Liver (tissue), 3 donors: ENCODE measurements around the gene TXNRD2.

Source experiments
- ATF3 ChIP-seq: IDR thresholded peaks from 2 replicates; pipeline ENCODE4 v1.6.1; 2016; ENCODE audit warnings: antibody characterized with exemption
- FOXA2 ChIP-seq: IDR thresholded peaks from 2 replicates; pipeline ENCODE4 v1.6.1; 2016; ENCODE audit warnings: antibody characterized with exemption
- GABPA ChIP-seq, 2 donors: IDR thresholded peaks in 1 of 2; conservative IDR thresholded peaks in 1 of 2; 2 replicates each; pipeline ENCODE4 v1.6.1; 2016; ENCODE audit warnings: antibody characterized with exemption in 2 of 2, mild to moderate bottlenecking in 1 of 2, moderate library complexity in 1 of 2
- HNF4A ChIP-seq, 2 donors: conservative IDR thresholded peaks; 2 replicates each; pipeline ENCODE4 v1.6.1; 2016; ENCODE audit warnings: antibody characterized with exemption in 2 of 2, mild to moderate bottlenecking in 2 of 2
- HNF4G ChIP-seq: IDR thresholded peaks from 2 replicates; pipeline ENCODE4 v1.6.1; 2016; ENCODE audit warnings: antibody characterized with exemption
- JUND ChIP-seq, 2 donors: IDR thresholded peaks; 2 replicates each; pipeline ENCODE4 v1.6.1; 2016; ENCODE audit warnings: antibody characterized with exemption in 2 of 2
- RAD21 ChIP-seq, 2 donors: IDR thresholded peaks; 2 replicates each; pipeline ENCODE4 v1.6.1; 2016; ENCODE audit warnings: antibody characterized with exemption in 2 of 2, mild to moderate bottlenecking in 2 of 2
- RXRA ChIP-seq, 2 donors: IDR thresholded peaks; 2 replicates each; pipeline ENCODE4 v1.6.1; 2017 to 2018; ENCODE audit warnings: antibody characterized with exemption in 2 of 2, mild to moderate bottlenecking in 1 of 2
- SP1 ChIP-seq: IDR thresholded peaks from 2 replicates; pipeline ENCODE4 v1.6.1; 2018; ENCODE audit warnings: antibody characterized with exemption, mild to moderate bottlenecking
- TAF1 ChIP-seq: conservative IDR thresholded peaks from 2 replicates; pipeline ENCODE4 v1.6.1; 2016; ENCODE audit warnings: antibody characterized with exemption, mild to moderate bottlenecking
- YY1 ChIP-seq: IDR thresholded peaks from 2 replicates; pipeline ENCODE4 v1.6.1; 2016; ENCODE audit warnings: antibody characterized with exemption, mild to moderate bottlenecking
- TF ChIP-seq, protein P1 (sequence below): fragments of 150-350 bp; IDR thresholded peaks from 2 replicates; pipeline ENCODE4 v1.5.1; 2017; ENCODE audit warnings: improper control_type of control experiment, low read depth, low read length; ENCODE audit not compliant: missing input control
- TF ChIP-seq, protein P2 (sequence below): IDR thresholded peaks from 2 replicates; pipeline ENCODE4 v1.6.1; 2016; ENCODE audit warnings: antibody characterized with exemption
- TF ChIP-seq, protein P3 (sequence below): IDR thresholded peaks from 2 replicates; pipeline ENCODE4 v1.6.1; 2016; ENCODE audit warnings: antibody characterized with exemption, mild to moderate bottlenecking
- donor health status: healthy.
- donor health status: healthy.

GRCh38 chr22:19885841-19886592 lies 55.6 kb downstream of the TXNRD2 start:
- TF ChIP-seq, protein P1, sequence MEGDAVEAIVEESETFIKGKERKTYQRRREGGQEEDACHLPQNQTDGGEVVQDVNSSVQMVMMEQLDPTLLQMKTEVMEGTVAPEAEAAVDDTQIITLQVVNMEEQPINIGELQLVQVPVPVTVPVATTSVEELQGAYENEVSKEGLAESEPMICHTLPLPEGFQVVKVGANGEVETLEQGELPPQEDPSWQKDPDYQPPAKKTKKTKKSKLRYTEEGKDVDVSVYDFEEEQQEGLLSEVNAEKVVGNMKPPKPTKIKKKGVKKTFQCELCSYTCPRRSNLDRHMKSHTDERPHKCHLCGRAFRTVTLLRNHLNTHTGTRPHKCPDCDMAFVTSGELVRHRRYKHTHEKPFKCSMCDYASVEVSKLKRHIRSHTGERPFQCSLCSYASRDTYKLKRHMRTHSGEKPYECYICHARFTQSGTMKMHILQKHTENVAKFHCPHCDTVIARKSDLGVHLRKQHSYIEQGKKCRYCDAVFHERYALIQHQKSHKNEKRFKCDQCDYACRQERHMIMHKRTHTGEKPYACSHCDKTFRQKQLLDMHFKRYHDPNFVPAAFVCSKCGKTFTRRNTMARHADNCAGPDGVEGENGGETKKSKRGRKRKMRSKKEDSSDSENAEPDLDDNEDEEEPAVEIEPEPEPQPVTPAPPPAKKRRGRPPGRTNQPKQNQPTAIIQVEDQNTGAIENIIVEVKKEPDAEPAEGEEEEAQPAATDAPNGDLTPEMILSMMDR = no peak
- TF ChIP-seq JUND (IDR thresholded peaks at IDR 0.05) = no peak
- TF ChIP-seq FOXA2 = no peak
- TF ChIP-seq HNF4A (conservative IDR thresholded peaks at IDR 0.05) = no peak
- TF ChIP-seq SP1 = no peak
- TF ChIP-seq TAF1 = no peak
- TF ChIP-seq ATF3 = no peak
- TF ChIP-seq, protein P2, sequence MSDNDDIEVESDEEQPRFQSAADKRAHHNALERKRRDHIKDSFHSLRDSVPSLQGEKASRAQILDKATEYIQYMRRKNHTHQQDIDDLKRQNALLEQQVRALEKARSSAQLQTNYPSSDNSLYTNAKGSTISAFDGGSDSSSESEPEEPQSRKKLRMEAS = no peak
- TF ChIP-seq RAD21 (IDR thresholded peaks at IDR 0.05) = no peak
- no peak for TF ChIP-seq YY1
- TF ChIP-seq, protein P3, sequence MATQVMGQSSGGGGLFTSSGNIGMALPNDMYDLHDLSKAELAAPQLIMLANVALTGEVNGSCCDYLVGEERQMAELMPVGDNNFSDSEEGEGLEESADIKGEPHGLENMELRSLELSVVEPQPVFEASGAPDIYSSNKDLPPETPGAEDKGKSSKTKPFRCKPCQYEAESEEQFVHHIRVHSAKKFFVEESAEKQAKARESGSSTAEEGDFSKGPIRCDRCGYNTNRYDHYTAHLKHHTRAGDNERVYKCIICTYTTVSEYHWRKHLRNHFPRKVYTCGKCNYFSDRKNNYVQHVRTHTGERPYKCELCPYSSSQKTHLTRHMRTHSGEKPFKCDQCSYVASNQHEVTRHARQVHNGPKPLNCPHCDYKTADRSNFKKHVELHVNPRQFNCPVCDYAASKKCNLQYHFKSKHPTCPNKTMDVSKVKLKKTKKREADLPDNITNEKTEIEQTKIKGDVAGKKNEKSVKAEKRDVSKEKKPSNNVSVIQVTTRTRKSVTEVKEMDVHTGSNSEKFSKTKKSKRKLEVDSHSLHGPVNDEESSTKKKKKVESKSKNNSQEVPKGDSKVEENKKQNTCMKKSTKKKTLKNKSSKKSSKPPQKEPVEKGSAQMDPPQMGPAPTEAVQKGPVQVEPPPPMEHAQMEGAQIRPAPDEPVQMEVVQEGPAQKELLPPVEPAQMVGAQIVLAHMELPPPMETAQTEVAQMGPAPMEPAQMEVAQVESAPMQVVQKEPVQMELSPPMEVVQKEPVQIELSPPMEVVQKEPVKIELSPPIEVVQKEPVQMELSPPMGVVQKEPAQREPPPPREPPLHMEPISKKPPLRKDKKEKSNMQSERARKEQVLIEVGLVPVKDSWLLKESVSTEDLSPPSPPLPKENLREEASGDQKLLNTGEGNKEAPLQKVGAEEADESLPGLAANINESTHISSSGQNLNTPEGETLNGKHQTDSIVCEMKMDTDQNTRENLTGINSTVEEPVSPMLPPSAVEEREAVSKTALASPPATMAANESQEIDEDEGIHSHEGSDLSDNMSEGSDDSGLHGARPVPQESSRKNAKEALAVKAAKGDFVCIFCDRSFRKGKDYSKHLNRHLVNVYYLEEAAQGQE = no peak
- no peak for TF ChIP-seq GABPA (IDR thresholded peaks at IDR 0.05 in 1 of 2, conservative IDR thresholded peaks at IDR 0.05 in 1 of 2)
- TF ChIP-seq RXRA (IDR thresholded peaks at IDR 0.05) = no peak
- no peak for TF ChIP-seq HNF4G
